Loucy (cell line): ENCODE measurements around the gene GRIN2B.

Source experiments
- H2AFZ ChIP-seq: fragments of 200-600 bp; sonication (generic); 2 replicates; pipeline ENCODE4 v1.6.0; 2016; ENCODE audit warnings: antibody characterized with exemption, mild to moderate bottlenecking, low read length, moderate library complexity
- H3F3A ChIP-seq: fragments of 200-600 bp; 2 replicates; pipeline ENCODE4 v1.6.0; 2016; ENCODE audit warnings: antibody characterized with exemption, low read depth, mild to moderate bottlenecking
- H3K27me3 ChIP-seq: fragments of 200-600 bp; sonication (generic); 2 replicates; pipeline ENCODE4 v1.6.1; 2014; ENCODE audit warnings: low read length, mild to moderate bottlenecking; ENCODE audit not compliant: insufficient read depth, poor library complexity, severe bottlenecking
- H3K36me3 ChIP-seq: fragments of 200-600 bp; sonication (generic); 2 replicates; pipeline ENCODE4 v1.6.1; 2016; ENCODE audit warnings: low read length; ENCODE audit not compliant: insufficient read depth
- H3K4me1 ChIP-seq: fragments of 200-600 bp; sonication (generic); 2 replicates; pipeline ENCODE4 v1.5.1; 2014; ENCODE audit warnings: low read length, mild to moderate bottlenecking; ENCODE audit not compliant: insufficient read depth, poor library complexity, severe bottlenecking
- H3K4me2 ChIP-seq: fragments of 200-600 bp; sonication (generic); 2 replicates; pipeline ENCODE4 v1.6.0; 2014; ENCODE audit warnings: antibody characterized with exemption, low read length, low read depth, mild to moderate bottlenecking; ENCODE audit not compliant: poor library complexity, severe bottlenecking
- H3K4me3 ChIP-seq: fragments of 200-600 bp; sonication (generic); 2 replicates; pipeline ENCODE4 v1.5.1; 2014; ENCODE audit warnings: low read length, mild to moderate bottlenecking, mixed read lengths; ENCODE audit not compliant: poor library complexity, severe bottlenecking
- H3K79me2 ChIP-seq: fragments of 200-600 bp; sonication (generic); 2 replicates; pipeline ENCODE4 v1.6.1; 2014; ENCODE audit warnings: low read length; ENCODE audit not compliant: insufficient read depth
- H3K9ac ChIP-seq: fragments of 200-600 bp; sonication (generic); 2 replicates; pipeline ENCODE4 v1.6.0; 2014; ENCODE audit warnings: mild to moderate bottlenecking, low read depth, low read length, moderate library complexity; ENCODE audit not compliant: poor library complexity, severe bottlenecking
- H3K9me2 ChIP-seq: fragments of 200-600 bp; sonication (generic); replicated peaks from 2 replicates; pipeline ENCODE4 v1.6.1; 2016; ENCODE audit warnings: low read depth, low read length, mixed read lengths
- H3K9me3 ChIP-seq: fragments of 200-600 bp; sonication (generic); 2 replicates; pipeline ENCODE4 v1.6.1; 2014; ENCODE audit warnings: mild to moderate bottlenecking, antibody characterized with exemption, low read length, low read depth; ENCODE audit not compliant: insufficient read depth
- H4K20me1 ChIP-seq: fragments of 200-600 bp; sonication (generic); 2 replicates; pipeline ENCODE4 v1.6.0; 2014; ENCODE audit warnings: antibody characterized with exemption, low read length, mild to moderate bottlenecking; ENCODE audit not compliant: insufficient read depth, poor library complexity, severe bottlenecking
- CTCF ChIP-seq: fragments of 200-600 bp; sonication (generic); conservative IDR thresholded peaks from 2 replicates; pipeline ENCODE4 v1.5.1; 2014; ENCODE audit warnings: mild to moderate bottlenecking, antibody characterized with exemption, low read length
- EZH2phosphoT487 ChIP-seq: fragments of 200-600 bp; IDR thresholded peaks from 2 replicates; pipeline ENCODE4 v1.6.1; 2018; ENCODE audit warnings: antibody characterized with exemption, mild to moderate bottlenecking, moderate library complexity, borderline replicate concordance

Gene GRIN2B

GRCh38 chr12:13970803-13971202 is 10.6 kb downstream of the GRIN2B start:
- Histone ChIP-seq H3K4me2 (no peak overlapping the region), H3K4me1 (no peaks in the 10 kb centered on the region), H2AFZ (no peak overlapping the region), H4K20me1 (no peaks in the 10 kb centered on the region), H3F3A (no peaks in the 10 kb centered on the region), H3K4me3 (no peak overlapping the region), H3K27me3 (no peaks in the 10 kb centered on the region), H3K9me2 (no peaks in the 10 kb centered on the region), H3K79me2 (no peaks in the 10 kb centered on the region), H3K9ac (no peak overlapping the region), H3K36me3 (no peaks in the 10 kb centered on the region), H3K9me3 (no peaks in the 10 kb centered on the region)
- TF ChIP-seq CTCF = no peak

- Histone ChIP-seq H2AFZ (no peak overlapping the region), H3K9me3 (no peaks in the 10 kb centered on the region), H3K4me3 (no peak overlapping the region), H3K36me3 (no peaks in the 10 kb centered on the region), H3K9ac (no peak overlapping the region), H3K9me2 (no peaks in the 10 kb centered on the region), H3K4me1 (no peaks in the 10 kb centered on the region), H3K27me3 (no peaks in the 10 kb centered on the region), H3K4me2 (no peak overlapping the region), H3F3A (no peaks in the 10 kb centered on the region), H3K79me2 (no peaks in the 10 kb centered on the region), H4K20me1 (no peaks in the 10 kb centered on the region)
- TF ChIP-seq CTCF (no peak), EZH2phosphoT487 (no peak)
Observed at GRCh38 chr12:13968281-13968680, 13.1 kb downstream of the GRIN2B start.

GRCh38 chr12:13964666-13965065 is 16.7 kb downstream of the GRIN2B start:
- no peaks in the 10 kb centered on the region for H3K9me2 ChIP-seq
- H3K79me2 ChIP-seq = no peaks in the 10 kb centered on the region
- no peaks in the 10 kb centered on the region for H3K27me3 ChIP-seq
- H3K9ac ChIP-seq = no peak overlapping the region
- H4K20me1 ChIP-seq = no peaks in the 10 kb centered on the region
- no peaks in the 10 kb centered on the region for H3F3A ChIP-seq
- no peak overlapping the region for H2AFZ ChIP-seq
- H3K36me3 ChIP-seq = no peaks in the 10 kb centered on the region
- no peak for TF ChIP-seq CTCF
- no peak for TF ChIP-seq EZH2phosphoT487
- H3K4me2 ChIP-seq = no peak overlapping the region
- H3K4me3 ChIP-seq = no peak overlapping the region
- H3K9me3 ChIP-seq = no peaks in the 10 kb centered on the region
- no peaks in the 10 kb centered on the region for H3K4me1 ChIP-seq
